ENCODE measurements around the gene RAB19.

DNA sequence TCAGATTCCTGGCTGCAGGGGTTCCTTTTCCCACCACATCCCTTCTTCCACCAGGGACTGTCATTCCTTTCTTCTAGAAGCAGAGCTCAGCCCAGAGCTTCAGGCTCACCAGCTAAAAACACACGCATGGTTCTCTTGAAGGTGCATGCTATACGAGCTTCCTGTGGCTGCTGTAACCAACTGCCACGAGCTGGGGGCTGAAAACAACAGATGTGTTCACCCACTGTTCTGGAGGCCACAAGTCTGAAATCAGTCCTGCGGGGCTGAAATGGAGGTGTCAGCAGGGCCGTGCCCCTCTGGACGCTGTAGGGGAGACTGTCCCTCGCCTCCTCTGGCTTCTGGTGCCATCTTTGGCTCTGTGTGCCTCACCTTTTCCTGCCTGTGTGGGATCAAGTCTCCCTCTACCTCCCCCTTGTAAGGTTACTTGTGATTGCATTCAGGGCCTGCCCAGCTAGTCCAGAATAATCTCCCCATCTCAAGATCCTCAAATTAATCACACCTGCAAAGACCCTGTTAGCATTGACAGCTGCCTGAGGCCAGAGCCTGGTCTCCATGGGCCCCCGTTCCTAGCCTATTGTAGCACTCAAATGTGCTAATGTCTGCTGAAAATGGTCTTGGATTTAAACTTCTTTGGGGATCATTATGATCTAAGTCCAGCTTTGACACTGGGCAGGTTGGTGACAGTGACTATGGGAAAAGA is 13.7 kb downstream of the RAB19 start:
- TF ChIP-seq CTCF (IDR thresholded peaks at IDR 0.05) (no peak), POLR2A (IDR thresholded peaks at IDR 0.05) (no peak), EP300 (IDR thresholded peaks at IDR 0.05) (no peak)
